GM18499 (cell line): ENCODE results near the gene COX8A.

Experiments used
- ATAC-seq: cut with Tn5 transposase; IDR thresholded peaks from one replicate; pipeline ENCODE4 v1.9.1; 2021; ENCODE audit warnings: moderate number of reproducible peaks; ENCODE audit not compliant: insufficient read depth, unreplicated experiment

The COX8A gene

GRCh38 chr11:64000740-64001483 lies 26.5 kb downstream of the COX8A start:
- ATAC-seq = no peak

GRCh38 chr11:64001484-64002420 lies 27.3 kb downstream of the COX8A start:
- no peak for ATAC-seq

GRCh38 chr11:64003807-64004589 lies 29.6 kb downstream of the COX8A start:
- ATAC-seq = no peak

- ATAC-seq = no peak
Measured at GRCh38 chr11:64004590-64004984, 30.2 kb downstream of the COX8A start.

GRCh38 chr11:64005691-64006090 lies 31.3 kb downstream of the COX8A start:
- ATAC-seq = no peak

GRCh38 chr11:64006398-64006797 lies 32.0 kb downstream of the COX8A start:
- no peak for ATAC-seq

GRCh38 chr11:64007160-64007628 lies 32.8 kb downstream of the COX8A start:
- no peak for ATAC-seq

- no peak for ATAC-seq
Measured at GRCh38 chr11:64007629-64008282, 33.3 kb downstream of the COX8A start.

- ATAC-seq = no peak
Measured at GRCh38 chr11:64008283-64008913, 34.0 kb downstream of the COX8A start.

GRCh38 chr11:64008914-64009633 lies 34.7 kb downstream of the COX8A start:
- no peak for ATAC-seq

- ATAC-seq = no peak
Measured at GRCh38 chr11:64009710-64010109, 35.3 kb downstream of the COX8A start.

- no peak for ATAC-seq
Measured at GRCh38 chr11:64010783-64011182, 36.4 kb downstream of the COX8A start.

GRCh38 chr11:64011371-64011770 lies 37.0 kb downstream of the COX8A start:
- no peak for ATAC-seq

- no peak for ATAC-seq
Measured at GRCh38 chr11:64013141-64013896, 38.9 kb downstream of the COX8A start.

- ATAC-seq = no peak
Measured at GRCh38 chr11:64014356-64014755, 39.9 kb downstream of the COX8A start.

GRCh38 chr11:64015510-64015909 lies 41.1 kb downstream of the COX8A start:
- no peak for ATAC-seq

GRCh38 chr11:64015935-64016845 lies 41.8 kb downstream of the COX8A start:
- no peak for ATAC-seq
